H9 (cell line): ENCODE data around the gene RASSF8. TPM values are rescaled to one million over a fixed set of nuclear protein-coding genes. Genes with fewer than 3 reads are reported as not detected.

Experiments
- DNase-seq: peaks from one replicate; pipeline ENCODE4 v3.0.0-alpha.2; 2017
- H2AFZ ChIP-seq: one replicate; pipeline ENCODE4 v1.6.1; 2013; ENCODE audit warnings: mild to moderate bottlenecking, low read length, control low read depth, moderate library complexity
- H2AK5ac ChIP-seq: 2 replicates; pipeline ENCODE4 v1.6.1; 2013; ENCODE audit warnings: low read length, control low read depth, mixed read lengths; ENCODE audit not compliant: insufficient read length
- H2BK120ac ChIP-seq: one replicate; pipeline ENCODE4 v1.6.1; 2013; ENCODE audit warnings: low read depth, mild to moderate bottlenecking, low read length, control low read depth, inconsistent platforms; ENCODE audit not compliant: poor library complexity, severe bottlenecking
- H2BK12ac ChIP-seq: 2 replicates; pipeline ENCODE4 v1.6.1; 2013; ENCODE audit warnings: low read length, control low read depth, mixed read lengths, low read depth; ENCODE audit not compliant: insufficient read length
- H2BK15ac ChIP-seq: 2 replicates; pipeline ENCODE4 v1.6.1; 2013; ENCODE audit warnings: low read depth, low read length, control low read depth
- H2BK20ac ChIP-seq: one replicate; pipeline ENCODE4 v1.6.1; 2013; ENCODE audit warnings: low read depth, mild to moderate bottlenecking, low read length, control low read depth, inconsistent platforms; ENCODE audit not compliant: poor library complexity, severe bottlenecking
- H2BK5ac ChIP-seq: 2 replicates; pipeline ENCODE4 v1.6.1; 2013; ENCODE audit warnings: low read length, control low read depth, mixed read lengths; ENCODE audit not compliant: insufficient read length
- H3K14ac ChIP-seq: 2 replicates; pipeline ENCODE4 v1.6.1; 2013; ENCODE audit warnings: low read length, control low read depth; ENCODE audit not compliant: insufficient read depth
- H3K18ac ChIP-seq: 2 replicates; pipeline ENCODE4 v1.6.1; 2013; ENCODE audit warnings: low read depth, mild to moderate bottlenecking, mixed read lengths, low read length, control low read depth; ENCODE audit not compliant: insufficient read length
- H3K23ac ChIP-seq: 2 replicates; pipeline ENCODE4 v1.6.1; 2013; ENCODE audit warnings: low read length, control low read depth, mixed read lengths, low read depth; ENCODE audit not compliant: insufficient read length
- H3K23me2 ChIP-seq: 2 replicates; pipeline ENCODE4 v1.6.1; 2013; ENCODE audit warnings: low read depth, mild to moderate bottlenecking, mixed read lengths, low read length, control low read depth; ENCODE audit not compliant: insufficient read length, poor library complexity, severe bottlenecking
- H3K27ac ChIP-seq: 2 replicates; pipeline ENCODE4 v1.5.1; 2013; ENCODE audit warnings: low read length, control low read depth, mixed read lengths, low read depth; ENCODE audit not compliant: insufficient read length
- H3K27me3 ChIP-seq: 2 replicates; pipeline ENCODE4 v1.6.1; 2013; ENCODE audit warnings: low read length, control low read depth, inconsistent platforms; ENCODE audit not compliant: insufficient read depth
- H3K4ac ChIP-seq: 2 replicates; pipeline ENCODE4 v1.6.1; 2013; ENCODE audit warnings: low read depth, mild to moderate bottlenecking, control low read depth, inconsistent platforms, low read length, moderate library complexity
- H3K4me1 ChIP-seq: 2 replicates; pipeline ENCODE4 v1.6.1; 2013; ENCODE audit warnings: low read length, control low read depth, inconsistent platforms; ENCODE audit not compliant: insufficient read depth
- H3K4me2 ChIP-seq: 2 replicates; pipeline ENCODE4 v1.6.1; 2013; ENCODE audit warnings: low read length, control low read depth, mixed read lengths; ENCODE audit not compliant: insufficient read length, insufficient read depth
- H3K56ac ChIP-seq: 2 replicates; pipeline ENCODE4 v1.6.1; 2013; ENCODE audit warnings: low read depth, mild to moderate bottlenecking, mixed read lengths, low read length, control low read depth; ENCODE audit not compliant: insufficient read length
- H3K79me1 ChIP-seq: 2 replicates; pipeline ENCODE4 v1.6.1; 2013; ENCODE audit warnings: low read depth, mild to moderate bottlenecking, moderate library complexity, low read length, control low read depth, inconsistent platforms; ENCODE audit not compliant: insufficient read depth, poor library complexity, severe bottlenecking
- H3K79me2 ChIP-seq: 2 replicates; pipeline ENCODE4 v1.6.1; 2013; ENCODE audit warnings: low read length, control low read depth, inconsistent platforms; ENCODE audit not compliant: insufficient read depth
- H3K9ac ChIP-seq: 2 replicates; pipeline ENCODE4 v1.6.1; 2013; ENCODE audit warnings: low read length, control low read depth, mixed read lengths; ENCODE audit not compliant: insufficient read length; ENCODE audit errors: extremely low read depth
- H3K9me3 ChIP-seq: one replicate; pipeline ENCODE4 v1.6.1; 2013; ENCODE audit warnings: low read depth, low read length, inconsistent platforms; ENCODE audit not compliant: control insufficient read depth
- H3T11ph ChIP-seq: one replicate; pipeline ENCODE4 v1.6.1; 2013; ENCODE audit warnings: mild to moderate bottlenecking, low read length, control low read depth, inconsistent platforms
- H4K20me1 ChIP-seq: one replicate; pipeline ENCODE4 v1.6.1; 2013; ENCODE audit not compliant: control insufficient read depth, insufficient read length, insufficient read depth
- H4K5ac ChIP-seq: 2 replicates; pipeline ENCODE4 v1.6.1; 2013; ENCODE audit warnings: low read depth, mild to moderate bottlenecking, mixed read lengths, low read length, control low read depth; ENCODE audit not compliant: insufficient read length
- H4K8ac ChIP-seq: replicated peaks from 2 replicates; pipeline ENCODE4 v1.6.1; 2013; ENCODE audit warnings: low read length, control low read depth, mixed read lengths, low read depth; ENCODE audit not compliant: insufficient read length
- H4K91ac ChIP-seq: 2 replicates; pipeline ENCODE4 v1.6.1; 2013; ENCODE audit warnings: low read depth, mild to moderate bottlenecking, moderate library complexity, mixed read lengths, low read length, control low read depth; ENCODE audit not compliant: insufficient read length
- H3K27ac Mint-ChIP-seq, 3 experiments: 2 replicates in 2 of 3; 3 replicates in 1 of 3; pipeline ENCODE4 v1.8.0; 2020 to 2021; ENCODE audit warnings: mixed read lengths in 3 of 3, mild to moderate bottlenecking in 1 of 3, moderate library complexity in 1 of 3
- H3K27me3 Mint-ChIP-seq: 2 replicates; pipeline ENCODE4 v1.8.0; 2021; ENCODE audit warnings: low read depth, mild to moderate bottlenecking, moderate library complexity, mixed read lengths
- H3K36me3 Mint-ChIP-seq, 3 experiments: 2 replicates in 2 of 3; 3 replicates in 1 of 3; pipeline ENCODE4 v1.8.0; 2020 to 2021; ENCODE audit warnings: low read depth in 3 of 3, mixed read lengths in 3 of 3; ENCODE audit not compliant: insufficient read depth in 1 of 3
- H3K4me1 Mint-ChIP-seq, 2 experiments: 2 replicates each; pipeline ENCODE4 v1.8.0; 2020; ENCODE audit warnings: mixed read lengths in 2 of 2
- H3K4me3 Mint-ChIP-seq, 2 experiments: 2 replicates in 1 of 2; 3 replicates in 1 of 2; pipeline ENCODE4 v1.8.0; 2020 to 2021; ENCODE audit warnings: mild to moderate bottlenecking in 2 of 2, mixed read lengths in 2 of 2, moderate library complexity in 1 of 2
- H3K9me3 Mint-ChIP-seq, 2 experiments: 2 replicates in 1 of 2; 3 replicates in 1 of 2; pipeline ENCODE4 v1.8.0; 2020; ENCODE audit warnings: mild to moderate bottlenecking in 2 of 2, mixed read lengths in 2 of 2, moderate library complexity in 1 of 2
- total RNA-seq: library from RNA; stranded (reverse); gene quantifications from 2 replicates; pipeline ENCODE4 v1.2.1, GENCODE V29; 2021
- TF ChIP-seq, protein P1 (sequence below): fragments of 200-600 bp; sonication (generic); conservative IDR thresholded peaks from 3 replicates; pipeline ENCODE4 v1.8.0; 2021; ENCODE audit warnings: antibody characterized with exemption, mild to moderate bottlenecking

The RASSF8 gene
- total RNA-seq, 1 experiment from 2014 or later: 38.8 TPM

DNA sequence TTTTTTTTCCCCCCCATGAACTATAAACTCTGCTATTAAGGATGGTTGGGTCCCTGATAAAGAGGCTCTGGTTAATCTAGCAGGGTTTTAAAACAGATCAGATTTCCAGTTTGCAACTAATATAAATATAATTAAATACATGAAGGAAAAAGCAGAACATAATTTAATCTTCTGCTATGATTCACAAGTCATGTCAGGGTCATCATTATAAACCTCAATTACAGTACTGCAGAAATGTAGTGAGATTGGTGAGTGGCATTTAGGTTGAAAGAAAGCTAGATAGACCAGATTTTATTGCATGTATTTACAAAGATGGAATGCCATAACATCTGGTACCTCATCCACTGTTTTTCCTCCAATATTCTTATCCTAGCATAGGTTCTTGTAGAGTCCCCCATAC, 14.5 kb upstream of the RASSF8 start:
- H3K4ac ChIP-seq: no peak overlapping the region
- no peak overlapping the region for H2BK120ac ChIP-seq
- Mint-ChIP-seq H3K36me3 (no peaks in the 10 kb centered on the region; a peak in 1 of 7 replicates), H3K27me3 (0 out of 2 replicates have a peak, but pooled peaks cover 1% of the 10 kb centered on the region), H3K9me3 (no peaks in the 10 kb centered on the region), H3K4me1 (peaks cover 15 to 16% of the 10 kb centered on the region in 2 experiments), H3K27ac (no peak overlapping the region), H3K4me3 (no peak overlapping the region)
- H3K27me3 ChIP-seq: no peaks in the 10 kb centered on the region
- no peaks in the 10 kb centered on the region for H3K9me3 ChIP-seq
- H3K23me2 ChIP-seq: no peaks in the 10 kb centered on the region
- H4K5ac ChIP-seq: no peak overlapping the region
- H3K79me2 ChIP-seq: no peaks in the 10 kb centered on the region
- H4K91ac ChIP-seq: no peak overlapping the region
- H3K4me1 ChIP-seq: peaks cover 4% of the 10 kb centered on the region; the same call in 1 of the 2 replicates
- H3K23ac ChIP-seq: no peak overlapping the region
- no peak overlapping the region for H3K4me2 ChIP-seq
- no peak overlapping the region for H4K8ac ChIP-seq
- H3T11ph ChIP-seq: no peak overlapping the region
- H3K56ac ChIP-seq: no peak overlapping the region
- no peak overlapping the region for H2BK15ac ChIP-seq
- TF ChIP-seq, protein P1, sequence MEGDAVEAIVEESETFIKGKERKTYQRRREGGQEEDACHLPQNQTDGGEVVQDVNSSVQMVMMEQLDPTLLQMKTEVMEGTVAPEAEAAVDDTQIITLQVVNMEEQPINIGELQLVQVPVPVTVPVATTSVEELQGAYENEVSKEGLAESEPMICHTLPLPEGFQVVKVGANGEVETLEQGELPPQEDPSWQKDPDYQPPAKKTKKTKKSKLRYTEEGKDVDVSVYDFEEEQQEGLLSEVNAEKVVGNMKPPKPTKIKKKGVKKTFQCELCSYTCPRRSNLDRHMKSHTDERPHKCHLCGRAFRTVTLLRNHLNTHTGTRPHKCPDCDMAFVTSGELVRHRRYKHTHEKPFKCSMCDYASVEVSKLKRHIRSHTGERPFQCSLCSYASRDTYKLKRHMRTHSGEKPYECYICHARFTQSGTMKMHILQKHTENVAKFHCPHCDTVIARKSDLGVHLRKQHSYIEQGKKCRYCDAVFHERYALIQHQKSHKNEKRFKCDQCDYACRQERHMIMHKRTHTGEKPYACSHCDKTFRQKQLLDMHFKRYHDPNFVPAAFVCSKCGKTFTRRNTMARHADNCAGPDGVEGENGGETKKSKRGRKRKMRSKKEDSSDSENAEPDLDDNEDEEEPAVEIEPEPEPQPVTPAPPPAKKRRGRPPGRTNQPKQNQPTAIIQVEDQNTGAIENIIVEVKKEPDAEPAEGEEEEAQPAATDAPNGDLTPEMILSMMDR: no peak
- no peak overlapping the region for H2AFZ ChIP-seq
- no peak overlapping the region for H3K14ac ChIP-seq
- H2BK5ac ChIP-seq: no peak overlapping the region
- no peak for DNase-seq
- H2AK5ac ChIP-seq: no peak overlapping the region
- H3K18ac ChIP-seq: no peak overlapping the region
- no peaks in the 10 kb centered on the region for H3K79me1 ChIP-seq
- H2BK12ac ChIP-seq: no peak overlapping the region
- no peak overlapping the region for H3K27ac ChIP-seq
- no peak overlapping the region for H3K9ac ChIP-seq
- H4K20me1 ChIP-seq: no peaks in the 10 kb centered on the region
- no peak overlapping the region for H2BK20ac ChIP-seq
